ENCODE data around the gene SUPV3L1. TPM values are rescaled to one million over a fixed set of nuclear protein-coding genes. Genes with fewer than 3 reads are reported as not detected.

SUPV3L1 gene
- total and polyA plus RNA-seq, 11 donors = 24.7 to 80.3 (median 34.9) TPM

GRCh38 chr10:69146759-69147158 lies 33.3 kb upstream of the SUPV3L1 start:
- no peak for TF ChIP-seq POLR2A (IDR thresholded peaks at IDR 0.05)
- TF ChIP-seq, protein P1, sequence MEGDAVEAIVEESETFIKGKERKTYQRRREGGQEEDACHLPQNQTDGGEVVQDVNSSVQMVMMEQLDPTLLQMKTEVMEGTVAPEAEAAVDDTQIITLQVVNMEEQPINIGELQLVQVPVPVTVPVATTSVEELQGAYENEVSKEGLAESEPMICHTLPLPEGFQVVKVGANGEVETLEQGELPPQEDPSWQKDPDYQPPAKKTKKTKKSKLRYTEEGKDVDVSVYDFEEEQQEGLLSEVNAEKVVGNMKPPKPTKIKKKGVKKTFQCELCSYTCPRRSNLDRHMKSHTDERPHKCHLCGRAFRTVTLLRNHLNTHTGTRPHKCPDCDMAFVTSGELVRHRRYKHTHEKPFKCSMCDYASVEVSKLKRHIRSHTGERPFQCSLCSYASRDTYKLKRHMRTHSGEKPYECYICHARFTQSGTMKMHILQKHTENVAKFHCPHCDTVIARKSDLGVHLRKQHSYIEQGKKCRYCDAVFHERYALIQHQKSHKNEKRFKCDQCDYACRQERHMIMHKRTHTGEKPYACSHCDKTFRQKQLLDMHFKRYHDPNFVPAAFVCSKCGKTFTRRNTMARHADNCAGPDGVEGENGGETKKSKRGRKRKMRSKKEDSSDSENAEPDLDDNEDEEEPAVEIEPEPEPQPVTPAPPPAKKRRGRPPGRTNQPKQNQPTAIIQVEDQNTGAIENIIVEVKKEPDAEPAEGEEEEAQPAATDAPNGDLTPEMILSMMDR (IDR thresholded peaks at IDR 0.05) = no peak
- H3K9me3 ChIP-seq = no peaks in the 10 kb centered on the region
- intact Hi-C loops (cut with DNase I) = no loop called here
- no peaks in the 10 kb centered on the region for H3K27me3 ChIP-seq
- DNase-seq (no peak), ATAC-seq (no peak)
- H3K4me3 ChIP-seq = no peak overlapping the region
- H3K36me3 ChIP-seq = peaks cover 0 to 9% (median 0%) of the 10 kb centered on the region in 9 donors
- WGBS, 4 donors = 52 to 68% (median 60%) methylated on average over 2 of the region's 2 CpGs
- peaks cover 0 to 13% (median 0%) of the 10 kb centered on the region in 12 donors for H3K4me1 ChIP-seq
- H3K27ac ChIP-seq = no peak overlapping the region

DNA sequence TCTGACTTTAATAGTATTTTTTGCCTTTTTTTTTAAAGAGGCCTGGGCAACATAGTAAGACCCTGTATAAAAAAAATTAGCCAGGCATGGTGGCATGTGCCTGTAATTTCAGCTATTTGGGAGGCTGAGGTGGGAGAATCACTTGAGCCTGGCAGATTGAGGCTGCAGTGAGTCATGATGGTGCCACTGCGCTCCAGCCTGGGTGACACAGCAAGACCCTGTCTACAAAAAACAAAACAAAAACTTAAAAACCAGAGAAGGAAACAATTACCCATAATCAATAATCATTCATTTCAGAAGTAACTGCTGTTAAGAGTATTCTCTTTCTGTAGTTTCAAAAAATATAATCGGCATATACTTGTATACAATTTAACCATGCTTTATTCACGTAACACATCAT lies 28.1 kb upstream of the SUPV3L1 start:
- peaks cover 0 to 5% (median 1%) of the 10 kb centered on the region in 9 donors for H3K36me3 ChIP-seq
- no peak overlapping the region for H3K27ac ChIP-seq
- no peak for DNase-seq
- ATAC-seq = no peak
- no peak for TF ChIP-seq POLR2A (IDR thresholded peaks at IDR 0.05)
- TF ChIP-seq, protein P1 (IDR thresholded peaks at IDR 0.05) = no peak
- H3K27me3 ChIP-seq = no peaks in the 10 kb centered on the region
- intact Hi-C loops (cut with DNase I) = no loop called here
- H3K4me3 ChIP-seq = no peak overlapping the region
- 95 to 98% (median 97%) methylated on average over 3 of the region's 3 CpGs for WGBS, 4 donors
- no peaks in the 10 kb centered on the region for H3K9me3 ChIP-seq
- H3K4me1 ChIP-seq = peaks cover 0 to 6% (median 0%) of the 10 kb centered on the region in 12 donors

GRCh38 chr10:69153227-69153626 lies 26.8 kb upstream of the SUPV3L1 start:
- no peaks in the 10 kb centered on the region for H3K27me3 ChIP-seq
- ATAC-seq (no peak), DNase-seq (no peak)
- 85 to 92% (median 87%) methylated on average over 6 of the region's 6 CpGs for WGBS, 4 donors
- no peaks in the 10 kb centered on the region for H3K4me1 ChIP-seq
- intact Hi-C loops (cut with DNase I) = no loop called here
- no peak overlapping the region for H3K27ac ChIP-seq
- peaks cover 0 to 18% (median 13%) of the 10 kb centered on the region in 9 donors for H3K36me3 ChIP-seq
- H3K4me3 ChIP-seq = no peak overlapping the region
- H3K9me3 ChIP-seq = no peaks in the 10 kb centered on the region
- TF ChIP-seq, protein P1 (IDR thresholded peaks at IDR 0.05) = no peak
- TF ChIP-seq POLR2A (IDR thresholded peaks at IDR 0.05) = no peak

GRCh38 chr10:69160809-69161241 lies 19.2 kb upstream of the SUPV3L1 start:
- no peaks in the 10 kb centered on the region for H3K27me3 ChIP-seq
- no peak for DNase-seq
- no peaks in the 10 kb centered on the region for H3K4me1 ChIP-seq
- intact Hi-C loops (cut with DNase I) = no loop called here
- TF ChIP-seq POLR2A (IDR thresholded peaks at IDR 0.05) = no peak
- TF ChIP-seq, protein P1 (IDR thresholded peaks at IDR 0.05) = no peak
- peaks cover 0 to 88% (median 71%) of the 10 kb centered on the region in 9 donors for H3K36me3 ChIP-seq
- no peaks in the 10 kb centered on the region for H3K9me3 ChIP-seq
- ATAC-seq = no peak
- no peak overlapping the region for H3K27ac ChIP-seq
- whole genome bisulfite sequencing, 4 donors = 94 to 100% (median 98%) methylated on average over 2 of the region's 2 CpGs
- no peak overlapping the region for H3K4me3 ChIP-seq
